Stomach (tissue), 19 donors: ENCODE measurements around the gene ITSN2. TPM values are rescaled to one million over a fixed set of nuclear protein-coding genes. Genes with fewer than 3 reads are reported as not detected.
"Not testable (repeated sequence)": the region's sequence is repeated elsewhere in the genome, so short reads cannot be mapped to it uniquely, and the experiment has no call there.

Source experiments
- DNase-seq, 2 donors: peaks; one replicate each; pipeline versions ENCODE4 v3.0.0 to v3.0.0-alpha.2; 2013 to 2019
- H3K27ac ChIP-seq, 5 donors: fragments of 200-600 bp in 4 of 5; sonication (generic) in 4 of 5; one replicate each; pipeline ENCODE4 v1.5.1; 2013 to 2019; ENCODE audit warnings: mild to moderate bottlenecking in 1 of 5, moderate library complexity in 1 of 5
- H3K27me3 ChIP-seq, 3 donors: fragments of 200-600 bp; sonication (generic); one replicate each; pipeline ENCODE4 v1.5.1; 2017 to 2019; ENCODE audit warnings: mixed run types in 1 of 3
- H3K36me3 ChIP-seq, 4 donors: fragments of 200-600 bp; sonication (generic); 1 replicate in 3 of 4; 2 replicates in 1 of 4; pipeline ENCODE4 v1.5.1; 2016 to 2019
- H3K4me1 ChIP-seq, 4 donors: fragments of 200-600 bp; sonication (generic); one replicate each; pipeline ENCODE4 v1.5.1; 2016 to 2019
- H3K4me3 ChIP-seq, 4 donors: fragments of 200-600 bp; sonication (generic) in 3 of 4; one replicate each; pipeline ENCODE4 v1.5.1; 2016 to 2019; ENCODE audit warnings: mild to moderate bottlenecking in 1 of 4
- H3K9me3 ChIP-seq, 4 donors: fragments of 200-600 bp; sonication (generic); one replicate each; pipeline ENCODE4 v1.5.1; 2016 to 2019
- CTCF ChIP-seq, 7 experiments: fragments of 450-650 bp in 4 of 7; fragments of 200-600 bp in 3 of 7; sonication (generic) in 3 of 7; IDR thresholded peaks; one replicate each; pipeline ENCODE4 v1.5.1; 2016 to 2019; ENCODE audit warnings: antibody characterized with exemption in 7 of 7, control low read depth in 2 of 7, mild to moderate bottlenecking in 1 of 7
- EP300 ChIP-seq: sonication (generic); formaldehyde crosslinking; IDR thresholded peaks from one replicate; pipeline ENCODE4 v1.6.1; 2017; ENCODE audit warnings: antibody characterized with exemption
- POLR2A ChIP-seq, 4 donors: fragments of 450-650 bp; IDR thresholded peaks; one replicate each; pipeline ENCODE4 v1.6.1; 2016; ENCODE audit warnings: antibody characterized with exemption in 4 of 4, control low read depth in 2 of 4, mild to moderate bottlenecking in 1 of 4, moderate library complexity in 1 of 4
- POLR2AphosphoS5 ChIP-seq, 3 donors: sonication (generic); formaldehyde crosslinking; IDR thresholded peaks; one replicate each; pipeline ENCODE4 v1.6.1; 2016; ENCODE audit warnings: antibody characterized with exemption in 3 of 3
- WGBS, 5 donors: extraction: QIAGEN DNeasy Blood & Tissue Kit in 3 of 5; methylation state at CpG; one replicate each; pipeline versions ENCODE4 v1.1.5 to v1.1.7; 2013 to 2018; 5-methylcytosine and 5-hydroxymethylcytosine counted together
- intact Hi-C: fragments of 100-400 bp; cut with DNase I; formaldehyde crosslinking; loops from one replicate; pipeline ENCODE4 v1.15.1; 2023; ENCODE audit warnings: low total_unique reads
- long read RNA-seq, 10 donors: transcript quantifications; one replicate each; lab custom pipeline, GENCODE V29; 2026
- polyA plus RNA-seq, 3 donors: library from polyadenylated mRNA; stranded (reverse); fragments of 200-250 nt; gene quantifications; one replicate each; pipeline ENCODE4 v1.2.3, GENCODE V29; 2013
- total RNA-seq, 5 donors: library from RNA; depleted of rRNA; stranded (reverse); fragments of >200 nt; gene quantifications; one replicate each; pipeline versions ENCODE4 v1.1.0 to v1.2.3, GENCODE V29; 2014 to 2016
- donor health status: healthy with polysubstance abuse.
- donor health status: Bipolar disorder and iron deficiency.
- donor health status: healthy.

The ITSN2 gene
- 100 to 1,000 TPM in 2 of 5 donors, 10 to 100 TPM in 3; 14.8 to 216 (median 66.5) TPM for total RNA-seq
- 10 to 100 TPM; 14.6 to 30.7 (median 17.9) TPM for polyA plus RNA-seq
- long read RNA-seq, donor 1 = 0 reads
- long read RNA-seq, donor 2 = 0 reads
- long read RNA-seq, donor 3 = 0 reads
- long read RNA-seq, donor 4 = 0 reads
- long read RNA-seq, donor 5, partial matches to known transcripts = 5 of 5 reads
- long read RNA-seq, donor 5, other reads (novel, unspliced or antisense) = 0 of 5 reads
- long read RNA-seq, donor 6 = 0 reads
- long read RNA-seq, donor 7 = 0 reads
- long read RNA-seq, donor 8 = 0 reads
- long read RNA-seq, donor 9, partial matches to known transcripts = 6 of 6 reads
- long read RNA-seq, donor 9, other reads (novel, unspliced or antisense) = 0 of 6 reads
- long read RNA-seq, donor 10 = 0 reads

- Histone ChIP-seq H3K27me3 (no peaks in the 10 kb centered on the region), H3K27ac (peak within 1 kb of the TSS; percentile 95 to 98 (median 96)), H3K4me3 (peak within 1 kb of the TSS; percentile 66 to 95 (median 76)), H3K4me1 (peaks cover 7 to 45% (median 25%) of the 10 kb centered on the region in 4 donors), H3K36me3 (no peaks in the 10 kb centered on the region), H3K9me3 (no peaks in the 10 kb centered on the region)
- intact Hi-C loops = no loop called here
- 1 to 2% (median 1%) methylated on average over 20 to 94 of the region's 96 CpGs for WGBS, 5 donors
- TF ChIP-seq EP300 = no peak
- peak in 1 of 4 donors; percentile 28 for TF ChIP-seq POLR2A (IDR thresholded peaks at IDR 0.05)
- TF ChIP-seq CTCF (IDR thresholded peaks at IDR 0.05) = no peak
- TF ChIP-seq POLR2AphosphoS5 (IDR thresholded peaks at IDR 0.05) = peak in 2 of 3 donors; percentile 74 to 78
- peak; percentile 82 to 94 for DNase-seq
Measured at GRCh38 chr2:24360050-24360962, at the start of gene ITSN2. Gene ITSN2, minus strand, starts transcription at chr2:24360536. Its CDS starts 32,454 bp downstream, at chr2:24328082.

- peaks cover 0 to 20% (median 5%) of the 10 kb centered on the region in 3 donors for H3K27me3 ChIP-seq
- H3K9me3 ChIP-seq = no peaks in the 10 kb centered on the region
- no peak overlapping the region for H3K27ac ChIP-seq
- no peak overlapping the region for H3K4me3 ChIP-seq
- intact Hi-C loops = no loop called here
- no peaks in the 10 kb centered on the region for H3K36me3 ChIP-seq
- DNase-seq = no peak
- 58 to 63% (median 60%) methylated on average over 5 of the region's 5 CpGs for WGBS, 5 donors
- no peaks in the 10 kb centered on the region for H3K4me1 ChIP-seq
- no peak for TF ChIP-seq POLR2AphosphoS5 (IDR thresholded peaks at IDR 0.05)
- no peak for TF ChIP-seq EP300
- no peak for TF ChIP-seq POLR2A (IDR thresholded peaks at IDR 0.05)
Measured at GRCh38 chr2:24409171-24409570, 48.8 kb upstream of the ITSN2 start.

GRCh38 chr2:24408704-24409103 is 48.4 kb upstream of the ITSN2 start:
- peaks cover 0 to 20% (median 5%) of the 10 kb centered on the region in 3 donors for H3K27me3 ChIP-seq
- H3K36me3 ChIP-seq, DNase-seq, H3K4me1 ChIP-seq, H3K27ac ChIP-seq, intact Hi-C loops, H3K9me3 ChIP-seq, H3K4me3 ChIP-seq: not testable (repeated sequence)
- WGBS, 5 donors = 44 to 57% (median 48%) methylated on average over 8 of the region's 8 CpGs

- Histone ChIP-seq H3K27ac (no peak overlapping the region), H3K27me3 (peaks cover 0 to 40% (median 16%) of the 10 kb centered on the region in 3 donors), H3K9me3 (peaks cover 0 to 4% (median 0%) of the 10 kb centered on the region in 4 donors), H3K4me1 (peaks cover 0 to 7% (median 7%) of the 10 kb centered on the region in 4 donors), H3K36me3 (no peaks in the 10 kb centered on the region), H3K4me3 (no peak overlapping the region)
- intact Hi-C loops = no loop called here
- TF ChIP-seq POLR2A (IDR thresholded peaks at IDR 0.05) = no peak
- TF ChIP-seq CTCF (IDR thresholded peaks at IDR 0.05) = no peak
- no peak for TF ChIP-seq EP300
- TF ChIP-seq POLR2AphosphoS5 (IDR thresholded peaks at IDR 0.05) = no peak
- no peak for DNase-seq
- 68 to 80% (median 77%) methylated on average over 7 of the region's 7 CpGs for WGBS, 5 donors
Measured at GRCh38 chr2:24404491-24404921, 44.2 kb upstream of the ITSN2 start.

- WGBS, 5 donors = 84 to 95% (median 93%) methylated on average over 6 of the region's 6 CpGs
- no peak for DNase-seq
- intact Hi-C loops = no loop called here
- TF ChIP-seq CTCF (IDR thresholded peaks at IDR 0.05) (no peak), POLR2AphosphoS5 (IDR thresholded peaks at IDR 0.05) (no peak), EP300 (no peak), POLR2A (IDR thresholded peaks at IDR 0.05) (no peak)
- Histone ChIP-seq H3K36me3 (no peaks in the 10 kb centered on the region), H3K27me3 (peaks cover 0 to 37% (median 13%) of the 10 kb centered on the region in 3 donors), H3K4me3 (no peak overlapping the region), H3K27ac (no peak overlapping the region), H3K4me1 (peaks cover 0 to 7% (median 7%) of the 10 kb centered on the region in 4 donors), H3K9me3 (peaks cover 0 to 4% (median 0%) of the 10 kb centered on the region in 4 donors)
Measured at GRCh38 chr2:24403832-24404212, 43.5 kb upstream of the ITSN2 start.
